GM19397 (cell line): ENCODE measurements around the gene AVPR2.

Experiments used
- ATAC-seq: cut with Tn5 transposase; IDR thresholded peaks from one replicate; pipeline ENCODE4 v1.9.1; 2021; ENCODE audit warnings: mild to moderate bottlenecking, moderate library complexity; ENCODE audit not compliant: unreplicated experiment

AVPR2 gene

DNA sequence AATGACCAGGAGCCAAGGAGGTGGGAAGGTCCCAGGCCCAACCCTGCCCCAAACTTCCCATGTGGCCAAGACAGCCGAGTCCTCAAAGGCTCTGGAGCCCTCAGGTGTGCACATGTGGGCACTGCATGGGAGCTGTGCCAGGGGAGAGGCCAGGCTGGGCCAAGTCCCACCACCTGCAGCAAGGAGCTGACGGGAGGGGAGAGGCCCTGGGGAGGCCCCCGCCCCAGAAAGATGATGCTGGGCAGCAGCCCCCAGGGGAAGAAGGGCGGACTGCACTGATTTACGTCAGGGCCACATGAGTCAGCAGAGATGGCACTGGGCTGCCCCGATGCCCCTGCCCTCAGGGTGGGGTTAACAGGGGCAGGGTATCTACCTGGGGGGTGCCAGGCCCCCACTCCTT lies 19.9 kb upstream of the AVPR2 start:
- ATAC-seq: no peak

DNA sequence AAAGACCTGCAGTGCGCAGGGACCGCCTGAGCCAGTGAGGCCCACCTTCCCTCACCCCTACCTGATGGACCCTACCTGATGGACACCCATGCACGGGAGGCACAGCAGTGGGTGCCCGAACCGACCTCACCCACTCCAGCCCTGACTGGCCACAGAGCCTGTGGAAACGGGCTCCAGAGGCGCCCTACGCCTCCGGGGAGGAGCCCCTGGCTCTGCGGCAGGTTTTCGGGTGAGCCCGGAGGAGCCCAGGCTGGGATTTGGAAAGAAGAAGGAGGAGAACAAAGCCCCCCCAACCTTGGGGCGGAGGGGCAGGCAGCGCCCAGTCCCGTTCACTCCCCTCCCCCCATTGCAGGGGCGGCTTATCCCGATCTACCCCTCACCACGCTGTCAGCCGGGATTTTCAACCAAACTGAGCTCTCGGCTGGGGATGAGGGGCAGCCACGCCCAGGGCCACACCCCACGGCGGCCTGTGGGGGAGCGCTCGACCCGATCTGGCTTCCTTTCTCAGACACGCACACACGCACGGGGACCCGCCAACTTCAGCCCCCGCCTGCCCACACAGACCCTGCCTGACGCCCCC lies 19.2 kb upstream of the AVPR2 start:
- ATAC-seq: no peak

DNA sequence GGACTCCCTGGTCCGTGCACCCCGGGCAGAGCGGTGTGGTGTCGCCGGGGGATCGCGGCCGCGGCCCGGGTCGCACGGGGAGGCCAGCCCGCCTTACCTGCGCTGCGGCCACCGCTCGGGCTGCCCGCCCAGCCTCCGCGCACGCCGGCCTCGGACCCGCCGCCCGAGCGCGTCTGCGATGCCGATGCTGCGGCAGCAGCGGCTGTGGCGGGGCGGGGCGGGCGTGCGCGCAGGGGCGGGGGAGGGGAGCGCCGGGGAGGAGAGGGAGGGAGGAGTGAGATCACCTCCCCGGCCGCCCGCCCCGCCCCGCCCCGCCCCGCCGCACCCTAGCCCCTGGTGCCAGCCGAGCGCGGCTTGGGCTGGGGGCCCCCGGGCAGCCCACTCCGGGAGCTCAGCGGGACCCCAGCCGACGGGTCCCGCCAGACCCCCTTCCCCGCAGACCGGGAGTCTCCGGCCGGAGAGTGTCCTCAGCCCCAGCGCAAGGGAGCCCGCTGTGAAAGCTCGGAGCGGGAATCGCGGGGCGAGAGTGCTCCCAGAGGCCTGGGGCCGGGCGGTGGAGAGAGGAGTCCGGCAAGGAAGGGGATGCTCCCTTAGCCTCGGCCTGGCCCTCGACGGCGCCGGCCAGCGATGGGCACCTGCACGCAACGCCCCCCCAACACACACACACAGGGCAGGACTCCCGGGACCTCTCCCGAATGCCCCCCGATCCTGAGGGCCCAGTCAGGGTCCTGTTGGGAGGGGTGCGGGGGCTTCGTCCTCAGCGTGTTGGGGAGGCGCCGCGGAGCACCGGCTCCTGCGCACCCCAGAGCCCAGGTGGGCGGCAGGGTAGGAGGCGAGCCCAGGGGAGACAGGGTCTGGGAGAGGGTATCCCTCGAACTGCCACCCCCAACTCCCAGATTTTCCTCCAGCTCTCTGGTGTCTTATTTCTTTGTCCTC lies 18.2 kb upstream of the AVPR2 start, which contains the start of gene L1CAM:
Gene L1CAM, minus strand, starts transcription at position 206 of the 936 bp plus-strand sequence. CDS start 10,337 bp downstream, outside the sequence.
- no peak for ATAC-seq

DNA sequence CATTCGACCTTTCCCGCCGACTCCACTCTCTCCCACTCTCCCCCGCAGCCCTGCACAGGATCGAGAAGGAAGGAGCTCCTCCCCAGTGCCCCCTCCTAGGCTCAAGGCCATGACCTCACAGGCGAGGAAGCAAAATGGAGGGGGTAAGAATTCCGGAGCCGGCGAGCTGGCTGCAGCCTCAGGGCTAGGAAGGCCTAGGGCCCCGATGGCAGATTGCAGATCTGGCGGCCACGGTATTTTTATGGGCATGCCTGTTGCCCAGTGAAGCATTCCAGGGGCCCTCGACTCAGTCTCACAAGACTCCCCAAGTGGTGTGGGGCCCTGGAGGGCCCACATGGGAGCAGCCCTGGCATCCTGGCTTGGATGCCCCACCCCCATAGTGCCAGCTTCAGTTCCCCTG lies 17.6 kb upstream of the AVPR2 start:
- no peak for ATAC-seq

DNA sequence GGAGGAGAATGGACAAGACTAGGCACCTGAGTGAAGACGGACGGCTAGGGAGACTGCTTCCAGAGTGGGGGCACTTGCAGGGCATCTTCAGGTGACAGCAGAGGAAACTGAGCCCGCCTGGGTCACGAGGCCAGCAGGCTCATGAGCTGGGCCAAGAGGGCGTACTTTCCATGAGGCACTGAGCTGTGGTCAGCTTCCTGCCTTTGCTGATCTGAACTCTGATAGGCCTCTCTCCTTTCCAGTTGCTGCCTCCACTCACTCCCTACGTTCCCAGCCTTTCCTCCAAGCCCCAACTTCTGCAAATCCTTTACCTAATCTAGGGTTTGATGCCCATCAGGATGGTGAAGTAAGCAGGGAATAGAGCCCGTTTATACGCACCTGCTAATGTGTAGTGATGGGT lies 17.1 kb upstream of the AVPR2 start:
- ATAC-seq: no peak

DNA sequence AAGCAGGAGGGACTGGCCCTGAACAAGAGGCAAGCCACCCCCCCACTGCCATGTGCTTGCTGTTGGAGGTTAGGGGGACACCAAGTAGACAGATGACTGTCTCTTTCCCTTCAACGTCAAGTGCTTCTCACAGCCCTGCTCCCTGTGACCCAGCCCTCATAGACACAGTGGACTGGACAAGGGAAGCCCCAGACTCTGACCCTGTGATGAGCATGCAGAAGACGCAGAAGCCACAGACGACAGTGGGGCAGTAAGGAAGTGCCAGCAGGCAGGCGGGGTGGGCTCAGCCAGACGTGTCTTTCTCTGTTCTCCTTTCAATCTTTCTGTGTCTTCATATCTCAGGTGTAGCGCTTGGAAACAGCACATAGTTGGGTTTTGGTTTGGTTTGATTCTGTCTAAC lies 16.1 kb upstream of the AVPR2 start:
- ATAC-seq: no peak

DNA sequence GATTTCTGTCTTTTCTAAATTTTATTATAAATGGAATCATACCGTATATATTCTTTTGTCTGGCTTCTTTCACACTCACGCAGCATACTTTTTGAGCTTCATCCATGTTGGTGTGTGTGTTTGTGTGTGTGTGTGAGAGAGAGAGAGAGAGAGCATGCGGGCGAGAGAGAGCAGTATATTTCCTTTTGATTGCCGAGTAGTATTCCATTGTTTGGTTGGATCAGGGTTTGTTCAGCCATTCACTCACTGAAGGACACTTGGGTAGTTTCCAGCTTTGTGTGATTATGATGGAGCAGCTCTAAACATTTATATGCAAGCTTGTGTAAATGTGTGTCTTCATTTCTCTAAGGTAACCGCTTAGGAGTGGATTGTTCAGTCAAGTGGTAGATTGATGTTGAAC lies 15.3 kb upstream of the AVPR2 start:
- no peak for ATAC-seq

DNA sequence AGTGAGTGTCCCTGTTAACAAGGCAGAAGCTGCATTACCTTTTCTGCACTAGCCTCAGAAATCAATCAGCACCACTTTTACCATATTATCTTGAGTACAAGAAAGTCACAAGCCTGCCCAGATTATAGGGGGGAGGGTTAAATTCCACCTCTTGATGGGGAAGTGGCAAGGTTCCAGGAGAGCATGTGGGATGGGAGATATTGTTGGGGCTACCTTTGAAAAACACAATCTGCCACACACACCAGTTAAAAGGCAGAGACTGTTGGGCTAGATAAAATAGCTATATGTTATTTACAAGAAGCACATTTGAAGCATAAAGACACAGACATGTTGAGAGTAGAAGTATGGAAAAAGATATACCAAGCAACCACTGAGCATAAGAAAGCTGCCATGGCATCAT lies 6.6 kb upstream of the AVPR2 start:
- no peak for ATAC-seq

DNA sequence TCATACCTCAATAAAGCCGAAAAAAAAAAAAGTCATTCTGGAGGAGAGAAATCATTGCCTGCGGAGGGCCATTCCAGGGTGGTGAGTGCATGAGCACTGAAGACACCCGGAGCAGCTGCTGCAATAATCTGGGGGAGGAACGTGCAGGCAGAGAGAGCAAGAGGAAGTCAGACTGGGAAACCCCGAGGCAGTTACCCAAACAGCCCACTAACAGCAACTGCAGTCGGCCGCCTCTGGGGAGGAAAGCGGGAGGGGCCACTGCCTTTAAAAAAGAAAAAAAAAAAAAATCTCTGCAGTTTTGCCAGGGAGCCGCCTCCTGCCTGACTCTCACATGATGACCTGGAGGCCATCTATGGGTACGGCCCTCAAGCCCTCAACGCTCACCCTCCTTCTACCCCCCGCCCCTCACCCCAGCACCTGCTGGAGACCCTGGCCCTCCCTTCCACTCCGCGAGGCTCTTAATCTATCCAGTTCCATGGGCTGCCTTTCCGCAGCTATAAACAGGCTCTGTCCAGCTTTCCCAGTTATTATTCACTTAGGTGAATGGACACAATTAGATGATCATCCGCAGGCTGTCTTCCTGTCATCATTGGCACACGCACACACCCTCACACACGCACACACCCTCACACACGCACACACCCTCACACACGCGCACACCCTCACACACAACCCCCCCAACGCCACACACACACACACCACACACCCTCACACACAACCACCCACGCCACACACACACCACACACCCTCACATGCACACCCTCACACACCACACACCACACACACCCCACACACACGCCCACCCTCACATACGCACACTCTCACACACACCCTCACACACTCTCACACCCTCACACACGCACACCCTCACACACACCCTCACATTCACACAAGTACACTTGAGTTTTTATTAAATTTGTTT lies 3.4 kb upstream of the AVPR2 start:
- ATAC-seq: no peak

DNA sequence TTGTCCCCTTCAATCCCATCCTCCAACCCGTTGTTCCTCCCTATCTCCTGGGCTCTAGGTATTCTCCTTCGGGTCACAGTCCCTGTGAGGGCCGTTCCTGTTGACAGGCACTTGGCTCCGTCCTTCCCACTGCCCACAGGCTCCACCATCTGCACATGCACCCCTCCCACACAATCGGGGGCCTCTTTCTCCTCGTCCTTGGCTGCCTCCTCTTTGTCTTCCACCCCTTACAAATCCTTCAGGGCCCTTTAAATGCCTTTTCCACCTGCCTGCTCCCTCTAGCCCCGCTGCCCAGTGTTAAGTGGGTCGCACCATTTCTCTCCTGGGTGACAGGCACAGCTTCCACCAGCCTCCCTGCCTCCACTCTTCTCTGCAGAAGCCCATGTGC lies 2.7 kb upstream of the AVPR2 start:
- ATAC-seq: no peak

DNA sequence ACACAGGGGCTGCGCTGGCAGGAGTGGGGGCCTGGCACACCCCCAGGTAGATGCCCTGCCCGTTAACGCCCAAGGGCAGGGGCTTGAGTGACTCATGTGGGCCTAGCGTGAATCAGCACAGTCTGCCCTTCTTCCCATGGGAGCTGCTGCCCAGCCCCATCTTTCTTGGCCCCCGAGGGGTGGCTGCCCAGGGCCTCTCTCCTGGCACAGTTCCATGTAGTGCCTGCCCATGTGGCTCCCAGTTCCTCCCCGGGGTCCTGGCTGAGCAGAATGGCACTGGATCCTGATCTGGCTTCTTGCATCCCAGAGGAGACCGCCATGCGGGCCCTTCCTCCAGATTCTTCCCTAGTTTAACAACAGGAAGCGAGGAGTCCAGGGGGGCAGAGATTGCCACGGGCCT lies 2.1 kb upstream of the AVPR2 start:
- ATAC-seq: no peak

DNA sequence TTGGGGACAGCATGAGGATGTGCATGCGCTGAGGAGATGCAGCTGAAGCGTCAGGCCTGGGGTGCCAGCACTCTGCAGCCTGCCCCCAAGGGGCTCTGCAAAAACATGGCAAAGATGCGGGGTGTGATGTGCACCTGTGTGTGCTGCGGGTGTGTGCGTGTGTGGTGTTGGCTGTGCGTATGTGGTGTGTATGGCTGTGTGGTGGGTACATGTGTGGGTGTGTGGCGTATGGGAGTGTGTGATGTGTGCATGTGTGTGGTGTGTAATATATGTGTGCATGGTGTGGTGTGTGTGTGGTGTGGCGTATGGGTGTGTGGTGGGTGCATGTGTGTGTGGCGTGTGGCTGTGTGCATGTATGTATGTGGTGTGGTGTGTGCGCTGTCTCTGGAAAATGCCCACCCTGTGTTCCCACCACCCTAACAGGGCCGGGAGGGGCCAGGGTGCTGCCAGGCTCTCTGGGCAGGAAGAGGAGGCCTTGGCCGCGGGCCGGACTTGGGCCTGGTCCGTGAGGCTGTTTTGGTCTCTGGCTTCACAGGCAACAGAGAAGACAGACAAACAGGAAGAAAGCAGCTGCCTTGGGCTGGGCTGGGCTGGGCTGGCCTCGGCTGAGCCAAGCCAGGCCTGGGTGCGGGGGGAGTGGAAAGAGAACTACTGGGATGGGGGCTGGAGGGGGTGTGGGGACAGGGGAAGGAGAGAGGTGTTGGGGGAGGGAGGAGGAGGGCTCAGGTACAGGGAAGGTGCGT lies 1.1 kb upstream of the AVPR2 start:
- ATAC-seq: no peak

DNA sequence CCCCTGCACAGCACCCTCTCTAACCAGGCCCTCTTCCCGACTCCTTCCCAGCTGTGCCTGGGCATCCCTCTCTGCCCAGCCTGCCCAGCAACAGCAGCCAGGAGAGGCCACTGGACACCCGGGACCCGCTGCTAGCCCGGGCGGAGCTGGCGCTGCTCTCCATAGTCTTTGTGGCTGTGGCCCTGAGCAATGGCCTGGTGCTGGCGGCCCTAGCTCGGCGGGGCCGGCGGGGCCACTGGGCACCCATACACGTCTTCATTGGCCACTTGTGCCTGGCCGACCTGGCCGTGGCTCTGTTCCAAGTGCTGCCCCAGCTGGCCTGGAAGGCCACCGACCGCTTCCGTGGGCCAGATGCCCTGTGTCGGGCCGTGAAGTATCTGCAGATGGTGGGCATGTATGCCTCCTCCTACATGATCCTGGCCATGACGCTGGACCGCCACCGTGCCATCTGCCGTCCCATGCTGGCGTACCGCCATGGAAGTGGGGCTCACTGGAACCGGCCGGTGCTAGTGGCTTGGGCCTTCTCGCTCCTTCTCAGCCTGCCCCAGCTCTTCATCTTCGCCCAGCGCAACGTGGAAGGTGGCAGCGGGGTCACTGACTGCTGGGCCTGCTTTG lies 1.1 kb downstream of the AVPR2 start:
- ATAC-seq: no peak

DNA sequence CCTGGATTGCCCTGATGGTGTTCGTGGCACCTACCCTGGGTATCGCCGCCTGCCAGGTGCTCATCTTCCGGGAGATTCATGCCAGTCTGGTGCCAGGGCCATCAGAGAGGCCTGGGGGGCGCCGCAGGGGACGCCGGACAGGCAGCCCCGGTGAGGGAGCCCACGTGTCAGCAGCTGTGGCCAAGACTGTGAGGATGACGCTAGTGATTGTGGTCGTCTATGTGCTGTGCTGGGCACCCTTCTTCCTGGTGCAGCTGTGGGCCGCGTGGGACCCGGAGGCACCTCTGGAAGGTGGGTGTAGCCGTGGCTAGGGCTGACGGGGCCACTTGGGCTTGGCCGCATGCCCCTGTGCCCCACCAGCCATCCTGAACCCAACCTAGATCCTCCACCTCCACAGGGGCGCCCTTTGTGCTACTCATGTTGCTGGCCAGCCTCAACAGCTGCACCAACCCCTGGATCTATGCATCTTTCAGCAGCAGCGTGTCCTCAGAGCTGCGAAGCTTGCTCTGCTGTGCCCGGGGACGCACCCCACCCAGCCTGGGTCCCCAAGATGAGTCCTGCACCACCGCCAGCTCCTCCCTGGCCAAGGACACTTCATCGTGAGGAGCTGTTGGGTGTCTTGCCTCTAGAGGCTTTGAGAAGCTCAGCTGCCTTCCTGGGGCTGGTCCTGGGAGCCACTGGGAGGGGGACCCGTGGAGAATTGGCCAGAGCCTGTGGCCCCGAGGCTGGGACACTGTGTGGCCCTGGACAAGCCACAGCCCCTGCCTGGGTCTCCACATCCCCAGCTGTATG lies 1.8 kb downstream of the AVPR2 start:
- no peak for ATAC-seq

DNA sequence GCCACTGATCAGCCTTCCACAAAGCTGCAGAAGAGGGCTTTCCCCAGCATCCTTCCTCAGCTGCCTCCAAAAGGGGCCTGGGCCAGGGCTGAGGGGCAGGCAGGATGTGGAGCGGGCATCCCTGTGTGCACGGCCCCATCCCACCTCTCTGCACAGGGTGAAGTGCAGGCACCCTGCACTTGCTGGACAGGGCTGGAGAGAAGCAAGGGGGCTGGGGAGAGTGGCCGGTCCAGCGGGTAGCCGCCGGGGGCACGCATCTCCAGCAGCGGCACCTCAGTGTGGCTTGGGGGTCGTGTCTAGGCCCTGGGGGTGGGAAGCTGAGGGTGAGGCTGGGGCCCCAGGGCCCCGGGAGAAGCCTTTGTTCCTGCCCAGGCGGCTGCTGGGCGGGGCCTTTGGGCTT lies 3.0 kb downstream of the AVPR2 start:
- no peak for ATAC-seq

DNA sequence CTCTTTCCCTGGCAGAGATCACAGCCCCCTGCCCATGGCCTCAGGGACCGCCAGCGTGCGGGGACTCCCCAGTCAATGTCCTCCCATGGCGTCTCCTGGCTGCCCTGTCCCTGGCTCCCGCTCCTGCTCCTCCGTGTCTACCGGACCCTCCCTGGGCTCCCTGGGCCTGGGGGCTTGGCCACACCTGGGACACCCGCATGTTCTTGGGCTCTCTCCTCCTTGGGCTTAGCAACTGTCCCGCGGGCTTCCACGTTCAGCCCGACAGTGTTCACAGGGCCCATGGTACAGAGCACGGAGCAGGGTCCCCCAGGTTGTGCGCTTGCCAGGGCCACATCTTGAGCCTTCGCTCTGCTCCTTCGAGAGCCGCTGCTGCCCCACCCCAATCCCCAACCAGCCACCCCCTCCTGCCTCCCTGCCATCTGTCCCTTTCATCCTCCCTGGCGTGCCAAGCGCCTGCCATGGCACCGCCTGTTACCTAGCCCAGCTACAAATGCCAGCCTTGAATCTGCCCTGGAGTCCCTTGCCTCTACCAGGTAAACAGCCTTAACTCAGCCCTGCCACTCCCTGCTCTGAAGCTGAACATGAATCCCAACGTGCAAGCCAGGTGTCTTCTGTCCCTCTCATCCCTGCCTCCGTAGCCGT lies 3.9 kb downstream of the AVPR2 start:
- no peak for ATAC-seq

DNA sequence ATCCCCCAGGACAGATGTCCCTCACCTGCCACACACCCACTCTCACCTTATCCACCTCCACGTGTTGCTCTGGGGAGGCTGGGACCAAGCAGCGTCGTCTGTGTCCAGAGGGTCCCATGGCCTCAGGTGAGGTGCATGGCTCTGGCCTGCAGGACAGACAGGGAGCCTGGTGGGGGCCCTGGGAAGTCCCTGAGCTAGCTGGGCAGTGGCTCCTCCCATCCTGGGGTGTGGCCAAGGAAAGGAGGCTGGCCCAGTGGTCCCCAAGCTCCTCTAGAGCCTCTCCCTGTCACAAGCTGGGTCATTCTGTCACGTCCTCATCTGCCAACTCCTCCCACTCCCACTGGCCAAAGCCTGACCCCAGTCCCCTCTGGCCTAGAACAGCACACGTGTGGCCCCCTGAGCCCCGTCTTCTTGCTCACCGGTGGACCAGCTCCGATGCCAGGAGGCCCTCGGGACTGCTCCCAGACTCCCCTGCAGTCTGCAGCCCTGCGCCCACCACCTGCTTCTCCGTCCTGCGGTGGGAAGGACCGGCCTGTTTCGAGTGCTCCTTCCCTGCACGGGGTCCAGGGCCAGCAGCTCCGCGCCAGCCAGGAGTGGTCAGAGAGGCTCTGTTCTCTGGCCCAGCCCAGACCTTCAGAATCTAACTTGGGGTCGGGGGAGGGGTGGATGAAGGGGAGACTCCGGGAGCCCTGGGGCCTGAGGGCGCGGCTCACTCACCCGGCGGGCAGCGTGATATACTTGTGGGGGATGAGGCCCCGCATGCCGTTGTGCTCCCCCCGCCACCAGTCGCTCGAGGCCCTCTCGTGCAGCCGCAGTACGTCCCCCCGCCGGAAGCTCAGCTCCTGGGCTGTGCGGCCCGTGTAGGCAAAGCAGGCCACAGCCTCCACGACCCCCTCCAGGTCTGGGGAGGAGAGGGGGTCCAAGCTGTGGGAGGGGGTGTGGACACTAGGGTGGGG lies 4.8 kb downstream of the AVPR2 start:
- ATAC-seq: no peak

DNA sequence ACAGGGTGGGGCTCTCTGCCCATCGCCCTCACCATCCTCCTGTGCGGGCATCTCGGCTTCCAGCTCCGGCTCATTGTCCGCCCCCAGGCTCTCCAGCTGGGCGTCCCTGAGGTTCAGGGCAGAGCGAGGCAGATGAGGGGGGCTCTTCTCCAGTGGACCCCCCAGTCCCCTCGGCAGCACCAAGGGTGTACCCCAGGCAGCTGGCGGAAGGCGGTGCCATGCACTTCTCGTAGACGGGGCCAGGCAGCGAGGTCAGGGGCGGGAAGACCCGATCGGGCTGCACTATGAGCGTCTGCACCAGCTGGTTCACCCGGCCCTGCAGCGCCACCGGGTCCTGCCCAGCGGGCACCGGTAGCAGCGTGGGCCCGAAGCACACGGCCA lies 5.5 kb downstream of the AVPR2 start:
- no peak for ATAC-seq
